GM19324 (cell line): ENCODE results near the gene NTSR1.

ENCODE experiments used
- ATAC-seq: cut with Tn5 transposase; IDR thresholded peaks from one replicate; pipeline ENCODE4 v1.9.1; 2021; ENCODE audit warnings: mild to moderate bottlenecking, moderate library complexity; ENCODE audit not compliant: unreplicated experiment, low FRiP score

The NTSR1 gene

GRCh38 chr20:62692801-62693523 is 15.7 kb upstream of the NTSR1 start:
- ATAC-seq = no peak

- no peak for ATAC-seq
Observed at GRCh38 chr20:62693524-62693922, 15.1 kb upstream of the NTSR1 start.

GRCh38 chr20:62694106-62694505 is 14.5 kb upstream of the NTSR1 start:
- no peak for ATAC-seq

GRCh38 chr20:62694868-62695267 is 13.8 kb upstream of the NTSR1 start:
- no peak for ATAC-seq

GRCh38 chr20:62695448-62696414 is 12.9 kb upstream of the NTSR1 start:
- ATAC-seq = no peak

GRCh38 chr20:62696434-62696957 is 12.1 kb upstream of the NTSR1 start:
- ATAC-seq = no peak

GRCh38 chr20:62696989-62697388 is 11.6 kb upstream of the NTSR1 start:
- no peak for ATAC-seq

- no peak for ATAC-seq
Observed at GRCh38 chr20:62697468-62697912, 11.1 kb upstream of the NTSR1 start.

- ATAC-seq = no peak
Observed at GRCh38 chr20:62698231-62698630, 10.4 kb upstream of the NTSR1 start.

- no peak for ATAC-seq
Observed at GRCh38 chr20:62699296-62699695, 9.3 kb upstream of the NTSR1 start.

- no peak for ATAC-seq
Observed at GRCh38 chr20:62699741-62700140, 8.9 kb upstream of the NTSR1 start.

GRCh38 chr20:62700261-62700930 is 8.2 kb upstream of the NTSR1 start:
- ATAC-seq = no peak

- ATAC-seq = no peak
Observed at GRCh38 chr20:62701161-62702012, 7.2 kb upstream of the NTSR1 start.

GRCh38 chr20:62702013-62702300 is 6.7 kb upstream of the NTSR1 start:
- no peak for ATAC-seq

GRCh38 chr20:62702895-62703852 is 5.5 kb upstream of the NTSR1 start:
- ATAC-seq = no peak

- ATAC-seq = no peak
Observed at GRCh38 chr20:62703853-62704228, 4.8 kb upstream of the NTSR1 start.

GRCh38 chr20:62704341-62704948 is 4.2 kb upstream of the NTSR1 start:
- no peak for ATAC-seq

GRCh38 chr20:62705627-62706026 is 3.0 kb upstream of the NTSR1 start:
- ATAC-seq = no peak

- ATAC-seq = no peak
Observed at GRCh38 chr20:62706344-62706743, 2.3 kb upstream of the NTSR1 start.
